Inflammatory macrophage treated with lipopolysaccharide for 1 hour (primary cell): ENCODE measurements around the gene ADARB2.

ENCODE experiments used
- DNase-seq, 2 donors: peaks; one replicate each; pipeline ENCODE4 v3.0.0-alpha.2; 2020 to 2022

Gene ADARB2

GRCh38 chr10:1683649-1684048, 53.7 kb downstream of the ADARB2 start:
- DNase-seq = no peak

- DNase-seq = no peak
Observed at GRCh38 chr10:1679821-1680650, 57.3 kb downstream of the ADARB2 start.

- DNase-seq = no peak
Observed at GRCh38 chr10:1678084-1678483, 59.2 kb downstream of the ADARB2 start.

- no peak for DNase-seq
Observed at GRCh38 chr10:1677307-1677939, 59.9 kb downstream of the ADARB2 start.

GRCh38 chr10:1674501-1674900, 62.8 kb downstream of the ADARB2 start:
- DNase-seq = no peak

GRCh38 chr10:1673568-1674345, 63.6 kb downstream of the ADARB2 start:
- no peak for DNase-seq

GRCh38 chr10:1672001-1672781, 65.1 kb downstream of the ADARB2 start:
- no peak for DNase-seq

- DNase-seq = no peak
Observed at GRCh38 chr10:1671366-1672000, 65.8 kb downstream of the ADARB2 start.

- no peak for DNase-seq
Observed at GRCh38 chr10:1670541-1671365, 66.6 kb downstream of the ADARB2 start.

- DNase-seq = no peak
Observed at GRCh38 chr10:1669433-1669832, 67.9 kb downstream of the ADARB2 start.

GRCh38 chr10:1668399-1668798, 68.9 kb downstream of the ADARB2 start:
- DNase-seq = no peak

- no peak for DNase-seq
Observed at GRCh38 chr10:1667392-1667791, 69.9 kb downstream of the ADARB2 start.

GRCh38 chr10:1666147-1666546, 71.2 kb downstream of the ADARB2 start:
- DNase-seq = no peak

GRCh38 chr10:1665681-1666080, 71.6 kb downstream of the ADARB2 start:
- DNase-seq = no peak

GRCh38 chr10:1665021-1665661, 72.2 kb downstream of the ADARB2 start:
- no peak for DNase-seq

- no peak for DNase-seq
Observed at GRCh38 chr10:1664333-1664964, 72.9 kb downstream of the ADARB2 start.

GRCh38 chr10:1663226-1663625, 74.1 kb downstream of the ADARB2 start:
- DNase-seq = no peak

GRCh38 chr10:1662438-1663025, 74.8 kb downstream of the ADARB2 start:
- DNase-seq = no peak

GRCh38 chr10:1661859-1662437, 75.4 kb downstream of the ADARB2 start:
- no peak for DNase-seq

GRCh38 chr10:1661416-1661815, 75.9 kb downstream of the ADARB2 start:
- DNase-seq = no peak
